H9 (cell line): ENCODE data around the gene UST. TPM values are rescaled to one million over a fixed set of nuclear protein-coding genes. Genes with fewer than 3 reads are reported as not detected.

Experiments used
- DNase-seq: peaks from one replicate; pipeline ENCODE4 v3.0.0-alpha.2; 2017
- H2AFZ ChIP-seq: one replicate; pipeline ENCODE4 v1.6.1; 2013; ENCODE audit warnings: mild to moderate bottlenecking, low read length, control low read depth, moderate library complexity
- H2AK5ac ChIP-seq: 2 replicates; pipeline ENCODE4 v1.6.1; 2013; ENCODE audit warnings: low read length, control low read depth, mixed read lengths; ENCODE audit not compliant: insufficient read length
- H2BK120ac ChIP-seq: one replicate; pipeline ENCODE4 v1.6.1; 2013; ENCODE audit warnings: low read depth, mild to moderate bottlenecking, low read length, control low read depth, inconsistent platforms; ENCODE audit not compliant: poor library complexity, severe bottlenecking
- H2BK12ac ChIP-seq: 2 replicates; pipeline ENCODE4 v1.6.1; 2013; ENCODE audit warnings: low read length, control low read depth, mixed read lengths, low read depth; ENCODE audit not compliant: insufficient read length
- H2BK15ac ChIP-seq: 2 replicates; pipeline ENCODE4 v1.6.1; 2013; ENCODE audit warnings: low read depth, low read length, control low read depth
- H2BK20ac ChIP-seq: one replicate; pipeline ENCODE4 v1.6.1; 2013; ENCODE audit warnings: low read depth, mild to moderate bottlenecking, low read length, control low read depth, inconsistent platforms; ENCODE audit not compliant: poor library complexity, severe bottlenecking
- H2BK5ac ChIP-seq: 2 replicates; pipeline ENCODE4 v1.6.1; 2013; ENCODE audit warnings: low read length, control low read depth, mixed read lengths; ENCODE audit not compliant: insufficient read length
- H3K14ac ChIP-seq: 2 replicates; pipeline ENCODE4 v1.6.1; 2013; ENCODE audit warnings: low read length, control low read depth; ENCODE audit not compliant: insufficient read depth
- H3K18ac ChIP-seq: 2 replicates; pipeline ENCODE4 v1.6.1; 2013; ENCODE audit warnings: low read depth, mild to moderate bottlenecking, mixed read lengths, low read length, control low read depth; ENCODE audit not compliant: insufficient read length
- H3K23ac ChIP-seq: 2 replicates; pipeline ENCODE4 v1.6.1; 2013; ENCODE audit warnings: low read length, control low read depth, mixed read lengths, low read depth; ENCODE audit not compliant: insufficient read length
- H3K23me2 ChIP-seq: 2 replicates; pipeline ENCODE4 v1.6.1; 2013; ENCODE audit warnings: low read depth, mild to moderate bottlenecking, mixed read lengths, low read length, control low read depth; ENCODE audit not compliant: insufficient read length, poor library complexity, severe bottlenecking
- H3K27ac ChIP-seq: 2 replicates; pipeline ENCODE4 v1.5.1; 2013; ENCODE audit warnings: low read length, control low read depth, mixed read lengths, low read depth; ENCODE audit not compliant: insufficient read length
- H3K27me3 ChIP-seq: 2 replicates; pipeline ENCODE4 v1.6.1; 2013; ENCODE audit warnings: low read length, control low read depth, inconsistent platforms; ENCODE audit not compliant: insufficient read depth
- H3K4ac ChIP-seq: 2 replicates; pipeline ENCODE4 v1.6.1; 2013; ENCODE audit warnings: low read depth, mild to moderate bottlenecking, control low read depth, inconsistent platforms, low read length, moderate library complexity
- H3K4me1 ChIP-seq: 2 replicates; pipeline ENCODE4 v1.6.1; 2013; ENCODE audit warnings: low read length, control low read depth, inconsistent platforms; ENCODE audit not compliant: insufficient read depth
- H3K4me2 ChIP-seq: 2 replicates; pipeline ENCODE4 v1.6.1; 2013; ENCODE audit warnings: low read length, control low read depth, mixed read lengths; ENCODE audit not compliant: insufficient read length, insufficient read depth
- H3K56ac ChIP-seq: 2 replicates; pipeline ENCODE4 v1.6.1; 2013; ENCODE audit warnings: low read depth, mild to moderate bottlenecking, mixed read lengths, low read length, control low read depth; ENCODE audit not compliant: insufficient read length
- H3K79me1 ChIP-seq: 2 replicates; pipeline ENCODE4 v1.6.1; 2013; ENCODE audit warnings: low read depth, mild to moderate bottlenecking, moderate library complexity, low read length, control low read depth, inconsistent platforms; ENCODE audit not compliant: insufficient read depth, poor library complexity, severe bottlenecking
- H3K79me2 ChIP-seq: 2 replicates; pipeline ENCODE4 v1.6.1; 2013; ENCODE audit warnings: low read length, control low read depth, inconsistent platforms; ENCODE audit not compliant: insufficient read depth
- H3K9ac ChIP-seq: 2 replicates; pipeline ENCODE4 v1.6.1; 2013; ENCODE audit warnings: low read length, control low read depth, mixed read lengths; ENCODE audit not compliant: insufficient read length; ENCODE audit errors: extremely low read depth
- H3K9me3 ChIP-seq: one replicate; pipeline ENCODE4 v1.6.1; 2013; ENCODE audit warnings: low read depth, low read length, inconsistent platforms; ENCODE audit not compliant: control insufficient read depth
- H3T11ph ChIP-seq: one replicate; pipeline ENCODE4 v1.6.1; 2013; ENCODE audit warnings: mild to moderate bottlenecking, low read length, control low read depth, inconsistent platforms
- H4K20me1 ChIP-seq: one replicate; pipeline ENCODE4 v1.6.1; 2013; ENCODE audit not compliant: control insufficient read depth, insufficient read length, insufficient read depth
- H4K5ac ChIP-seq: 2 replicates; pipeline ENCODE4 v1.6.1; 2013; ENCODE audit warnings: low read depth, mild to moderate bottlenecking, mixed read lengths, low read length, control low read depth; ENCODE audit not compliant: insufficient read length
- H4K8ac ChIP-seq: replicated peaks from 2 replicates; pipeline ENCODE4 v1.6.1; 2013; ENCODE audit warnings: low read length, control low read depth, mixed read lengths, low read depth; ENCODE audit not compliant: insufficient read length
- H4K91ac ChIP-seq: 2 replicates; pipeline ENCODE4 v1.6.1; 2013; ENCODE audit warnings: low read depth, mild to moderate bottlenecking, moderate library complexity, mixed read lengths, low read length, control low read depth; ENCODE audit not compliant: insufficient read length
- H3K27ac Mint-ChIP-seq, 3 experiments: 2 replicates in 2 of 3; 3 replicates in 1 of 3; pipeline ENCODE4 v1.8.0; 2020 to 2021; ENCODE audit warnings: mixed read lengths in 3 of 3, mild to moderate bottlenecking in 1 of 3, moderate library complexity in 1 of 3
- H3K27me3 Mint-ChIP-seq: 2 replicates; pipeline ENCODE4 v1.8.0; 2021; ENCODE audit warnings: low read depth, mild to moderate bottlenecking, moderate library complexity, mixed read lengths
- H3K36me3 Mint-ChIP-seq, 3 experiments: 2 replicates in 2 of 3; 3 replicates in 1 of 3; pipeline ENCODE4 v1.8.0; 2020 to 2021; ENCODE audit warnings: low read depth in 3 of 3, mixed read lengths in 3 of 3; ENCODE audit not compliant: insufficient read depth in 1 of 3
- H3K4me1 Mint-ChIP-seq, 2 experiments: 2 replicates each; pipeline ENCODE4 v1.8.0; 2020; ENCODE audit warnings: mixed read lengths in 2 of 2
- H3K4me3 Mint-ChIP-seq, 2 experiments: 2 replicates in 1 of 2; 3 replicates in 1 of 2; pipeline ENCODE4 v1.8.0; 2020 to 2021; ENCODE audit warnings: mild to moderate bottlenecking in 2 of 2, mixed read lengths in 2 of 2, moderate library complexity in 1 of 2
- H3K9me3 Mint-ChIP-seq, 2 experiments: 2 replicates in 1 of 2; 3 replicates in 1 of 2; pipeline ENCODE4 v1.8.0; 2020; ENCODE audit warnings: mild to moderate bottlenecking in 2 of 2, mixed read lengths in 2 of 2, moderate library complexity in 1 of 2
- CTCF ChIP-seq: fragments of 200-600 bp; sonication (generic); conservative IDR thresholded peaks from 3 replicates; pipeline ENCODE4 v1.8.0; 2021; ENCODE audit warnings: antibody characterized with exemption, mild to moderate bottlenecking
- WGBS: extraction: QIAGEN DNeasy Blood & Tissue Kit; methylation state at CpG from one replicate; pipeline ENCODE4 v1.1.7; 2013; ENCODE audit warnings: missing lambda C conversion rate, low lambda C conversion rate, mixed read lengths; ENCODE audit not compliant: insufficient read length; ENCODE audit errors: extremely low coverage; 5-methylcytosine and 5-hydroxymethylcytosine counted together
- total RNA-seq: library from RNA; stranded (reverse); gene quantifications from 2 replicates; pipeline ENCODE4 v1.2.1, GENCODE V29; 2021

UST gene
- total RNA-seq, 1 experiment from 2014 or later: 14.4 TPM

GRCh38 chr6:149046822-149047246 lies 300.0 kb downstream of the UST start:
- H3K79me1 ChIP-seq: no peaks in the 10 kb centered on the region
- peaks cover 13% of the 10 kb centered on the region for H3K4me1 ChIP-seq
- peak overlapping the region; percentile 67 for H2BK5ac ChIP-seq
- H3K27ac ChIP-seq: no peak overlapping the region
- peak overlapping the region; percentile 9 to 36 (median 20); a peak in 2 of 7 replicates for H3K27ac Mint-ChIP-seq
- no peak overlapping the region for H2BK120ac ChIP-seq
- H3K36me3 Mint-ChIP-seq: peaks cover 0 to 7% (median 6%) of the 10 kb centered on the region in 3 experiments; a peak in 3 of 7 replicates
- no peak overlapping the region for H4K8ac ChIP-seq
- no peak overlapping the region for H3K9ac ChIP-seq
- H3K4me3 Mint-ChIP-seq: no peak overlapping the region; a peak in 1 of 5 replicates
- H3K79me2 ChIP-seq: no peaks in the 10 kb centered on the region
- H3K4ac ChIP-seq: no peak overlapping the region
- no peak overlapping the region for H3T11ph ChIP-seq
- no peak overlapping the region for H2AK5ac ChIP-seq
- H3K9me3 ChIP-seq: no peaks in the 10 kb centered on the region
- no peaks in the 10 kb centered on the region for H4K20me1 ChIP-seq
- H3K9me3 Mint-ChIP-seq: no peaks in the 10 kb centered on the region
- peaks cover 8 to 26% of the 10 kb centered on the region in 2 experiments for H3K4me1 Mint-ChIP-seq
- no peak overlapping the region for H3K56ac ChIP-seq
- no peak overlapping the region for H3K14ac ChIP-seq
- no peaks in the 10 kb centered on the region for H3K27me3 Mint-ChIP-seq
- no peak overlapping the region for H2BK20ac ChIP-seq
- H3K18ac ChIP-seq: no peak overlapping the region
- no CpG with 5 or more reads among the region's 3 CpGs for WGBS
- H2AFZ ChIP-seq: no peak overlapping the region
- TF ChIP-seq CTCF: no peak
- H4K91ac ChIP-seq: no peak overlapping the region
- no peak overlapping the region for H2BK12ac ChIP-seq
- no peak overlapping the region for H2BK15ac ChIP-seq
- H3K4me2 ChIP-seq: no peak overlapping the region
- H4K5ac ChIP-seq: no peak overlapping the region
- DNase-seq: no peak
- no peak overlapping the region for H3K23ac ChIP-seq
- no peaks in the 10 kb centered on the region for H3K23me2 ChIP-seq
- no peaks in the 10 kb centered on the region for H3K27me3 ChIP-seq
